GM12891 (cell line): Measurements from ENCODE around the gene GPLD1.
A peak's percentile ranks its signal among the peaks of the same experiment; 100 is the strongest.
"Not testable (repeated sequence)": the region's sequence is repeated elsewhere in the genome, so short reads cannot be mapped to it uniquely, and the experiment has no call there.

Source experiments
- DNase-seq: peaks from one replicate; pipeline ENCODE4 v3.0.0; 2011; ENCODE audit warnings: low spot score; ENCODE audit not compliant: insufficient read length
- FAIRE-seq: peaks from 2 replicates; lab custom pipeline; 2011; peaks lifted over from hg19 to GRCh38; lab: Jason Lieb, UNC
- PAX5 ChIP-seq: IDR thresholded peaks from 2 replicates; pipeline ENCODE4 v1.6.1; 2011; ENCODE audit warnings: low read length, moderate library complexity, mild to moderate bottlenecking; ENCODE audit not compliant: insufficient read depth, severe bottlenecking
- POLR2A ChIP-seq: IDR thresholded peaks from 2 replicates; pipeline ENCODE4 v1.6.1; 2011; ENCODE audit warnings: low read depth, low read length, control low read depth
- POLR2AphosphoS5 ChIP-seq: IDR thresholded peaks from 2 replicates; pipeline ENCODE4 v1.6.1; 2011; ENCODE audit warnings: low read depth, low read length, control low read depth
- POU2F2 ChIP-seq: IDR thresholded peaks from 2 replicates; pipeline ENCODE4 v1.6.1; 2011; ENCODE audit warnings: low read depth, mild to moderate bottlenecking, control low read depth, low read length, moderate library complexity
- SPI1 ChIP-seq: IDR thresholded peaks from 2 replicates; pipeline ENCODE4 v1.6.1; 2011; ENCODE audit warnings: low read depth, low read length, control low read depth
- TAF1 ChIP-seq: IDR thresholded peaks from 2 replicates; pipeline ENCODE4 v1.6.1; 2011; ENCODE audit warnings: low read depth, low read length, control low read depth

GPLD1 gene

GRCh38 chr6:24391756-24392405 is 97.5 kb downstream of the GPLD1 start:
- FAIRE-seq: no peak
- TF ChIP-seq SPI1 (no peak), POLR2A (no peak), PAX5 (no peak), POLR2AphosphoS5 (no peak), TAF1 (no peak), POU2F2 (no peak)
- DNase-seq: peak; percentile 25

GRCh38 chr6:24391208-24391607 is 98.2 kb downstream of the GPLD1 start:
- DNase-seq (no peak), FAIRE-seq (no peak)
- TF ChIP-seq POU2F2 (no peak), TAF1 (no peak), PAX5 (no peak), SPI1 (no peak), POLR2AphosphoS5 (no peak), POLR2A (no peak)

- FAIRE-seq (no peak), DNase-seq (no peak)
- TF ChIP-seq SPI1 (no peak), TAF1 (no peak), PAX5 (no peak), POLR2A (no peak), POU2F2 (no peak), POLR2AphosphoS5 (no peak)
These were observed 101.6 kb downstream of the GPLD1 start for GRCh38 chr6:24387818-24388217.

GRCh38 chr6:24385536-24386269 is 103.7 kb downstream of the GPLD1 start:
- FAIRE-seq (no peak), DNase-seq (no peak)
- no peak for TF ChIP-seq POLR2AphosphoS5
- TF ChIP-seq PAX5: peak; percentile 35
- TF ChIP-seq POU2F2: no peak

DNA sequence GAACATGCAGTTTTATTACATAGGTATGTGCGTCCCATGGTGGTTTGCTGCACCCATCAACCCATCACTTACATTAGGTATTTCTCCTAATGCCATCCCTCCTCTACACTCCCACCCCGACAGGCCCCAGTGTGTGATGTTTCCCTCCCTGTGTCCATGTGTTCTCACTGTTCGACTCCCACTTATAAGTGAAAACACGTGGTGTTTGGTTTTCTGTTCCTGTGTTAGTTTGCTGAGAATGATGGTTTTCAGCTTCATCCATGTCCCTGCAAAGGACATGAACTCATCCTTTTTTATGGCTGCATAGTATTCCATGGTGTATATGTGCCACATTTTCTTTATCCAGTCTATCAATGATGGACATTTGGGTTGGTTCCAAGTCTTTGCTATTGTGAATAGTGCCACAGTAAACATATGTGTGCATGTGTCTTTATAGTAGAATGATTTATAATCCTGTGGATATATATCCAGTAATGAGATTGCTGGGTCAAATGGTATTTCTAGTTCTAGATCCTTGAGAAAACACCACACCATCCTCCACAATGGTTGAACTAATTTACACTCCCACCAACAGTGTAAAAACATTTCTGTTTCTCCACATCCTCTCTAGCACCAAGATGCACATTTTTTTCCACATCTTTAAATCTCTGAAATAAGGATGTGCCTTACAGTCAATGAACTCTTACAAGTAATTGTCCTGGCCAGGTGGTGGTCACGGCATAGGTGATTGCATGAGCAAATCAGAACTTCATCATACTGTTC is 104.8 kb downstream of the GPLD1 start:
- FAIRE-seq, DNase-seq: not testable (repeated sequence)

- FAIRE-seq, DNase-seq: not testable (repeated sequence)
These were observed 106.4 kb downstream of the GPLD1 start for GRCh38 chr6:24382891-24383494.

- DNase-seq (no peak), FAIRE-seq (no peak)
- TF ChIP-seq POU2F2: no peak
- no peak for TF ChIP-seq POLR2AphosphoS5
- TF ChIP-seq PAX5: no peak
- TF ChIP-seq POLR2A: no peak
- TF ChIP-seq TAF1: no peak
- TF ChIP-seq SPI1: no peak
These were observed 107.2 kb downstream of the GPLD1 start for GRCh38 chr6:24382220-24382540.

DNA sequence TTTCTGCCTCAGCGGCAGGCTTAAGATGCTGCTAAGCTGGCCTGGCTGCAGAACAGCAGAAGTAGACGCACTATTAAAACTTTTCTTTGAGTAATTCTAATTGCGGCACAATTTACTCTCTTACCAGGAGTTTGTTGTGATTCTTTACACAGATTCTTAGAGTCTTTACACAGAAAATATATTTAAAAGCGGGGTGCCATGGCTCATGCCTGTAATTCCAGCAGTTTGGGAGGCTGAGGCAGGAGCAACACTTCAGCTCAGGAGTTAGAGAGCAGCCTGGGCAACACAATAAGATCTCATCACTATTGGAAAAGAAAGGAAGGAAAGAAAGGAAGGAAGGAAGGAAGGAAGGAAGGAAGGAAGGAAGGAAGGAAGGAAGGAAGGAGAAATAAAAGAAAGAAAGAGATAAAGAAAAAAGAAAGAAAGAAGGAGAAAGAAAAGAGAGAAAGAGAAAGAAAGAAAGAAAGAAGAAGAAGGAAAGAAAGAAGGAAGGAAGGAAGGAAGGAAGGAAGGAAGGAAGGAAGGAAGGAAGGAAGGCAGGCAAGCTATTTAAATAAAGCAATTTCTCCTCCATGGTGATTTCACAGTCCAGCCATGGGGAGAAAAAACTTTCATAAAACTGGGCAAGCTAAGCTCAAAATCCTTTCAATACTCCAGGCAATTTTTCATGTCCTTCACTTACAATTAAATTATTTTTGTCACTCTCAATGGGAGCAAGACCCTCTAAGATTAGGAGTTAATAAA is 107.7 kb downstream of the GPLD1 start:
- FAIRE-seq (no peak), DNase-seq (no peak)
- TF ChIP-seq PAX5 (no peak), TAF1 (no peak), POLR2AphosphoS5 (no peak), POU2F2 (no peak), POLR2A (no peak), SPI1 (no peak)

DNA sequence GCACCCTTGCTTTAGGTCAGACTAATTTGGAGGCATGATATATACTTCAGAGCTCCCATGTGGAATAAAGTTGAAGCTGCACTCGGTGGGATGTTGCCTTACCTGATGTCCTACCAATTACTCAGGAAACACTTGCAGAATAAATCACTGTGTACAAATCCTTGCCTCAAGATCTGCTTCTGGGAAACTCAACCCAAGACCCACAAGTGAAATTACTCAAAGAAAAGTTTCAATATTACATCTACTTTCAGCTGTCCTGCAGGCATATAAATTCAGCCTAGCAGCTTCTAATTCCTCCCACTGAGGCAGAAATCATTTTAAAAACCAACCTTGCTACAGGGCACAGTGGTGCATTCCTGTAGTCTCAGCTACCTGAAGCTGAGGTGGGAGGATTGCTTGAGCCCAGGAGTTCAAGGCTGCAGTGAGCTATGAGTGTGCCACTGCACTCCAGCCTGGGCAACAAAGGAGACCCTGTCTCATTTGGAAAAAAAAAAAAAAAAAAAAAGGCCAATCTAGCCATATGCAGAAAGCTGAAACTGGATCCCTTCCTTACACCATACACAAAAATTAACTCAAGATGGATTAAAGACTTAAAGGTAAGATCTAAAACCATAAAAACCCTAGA is 110.8 kb downstream of the GPLD1 start:
- no peak for FAIRE-seq
- TF ChIP-seq TAF1 (no peak), POLR2A (no peak), SPI1 (no peak), PAX5 (no peak)
- no peak for DNase-seq
